SU-DHL-6 (cell line): ENCODE measurements around the gene SPIRE2.

ENCODE experiments used
- H2AFZ ChIP-seq: fragments of 200-600 bp; sonication (generic); 2 replicates; pipeline ENCODE4 v1.6.1; 2014; ENCODE audit warnings: low read depth, mild to moderate bottlenecking, moderate library complexity, mixed read lengths, antibody characterized with exemption, low read length; ENCODE audit not compliant: severe bottlenecking
- H3F3A ChIP-seq: fragments of 200-600 bp; shearing (Covaris generic); 2 replicates; pipeline ENCODE4 v1.6.0; 2016; ENCODE audit warnings: antibody characterized with exemption, mild to moderate bottlenecking; ENCODE audit not compliant: insufficient read depth
- H3K27ac ChIP-seq: fragments of 200-600 bp; sonication (generic); 2 replicates; pipeline ENCODE4 v1.5.1; 2016; ENCODE audit warnings: low read depth, mild to moderate bottlenecking, low read length, moderate library complexity, mixed read lengths
- H3K27me3 ChIP-seq: fragments of 200-600 bp; sonication (generic), shearing (Covaris generic); 2 replicates; pipeline ENCODE4 v1.6.0; 2014; ENCODE audit warnings: mild to moderate bottlenecking, low read length
- H3K36me3 ChIP-seq: fragments of 200-600 bp; sonication (generic); 2 replicates; pipeline ENCODE4 v1.6.1; 2014; ENCODE audit warnings: mild to moderate bottlenecking, low read length, mixed read lengths
- H3K4me2 ChIP-seq: fragments of 300-600, 200-600 bp; shearing (Covaris generic), sonication (generic); 2 replicates; pipeline ENCODE4 v1.6.0; 2014; ENCODE audit warnings: low read length, low read depth, mild to moderate bottlenecking; ENCODE audit not compliant: poor library complexity, severe bottlenecking
- H3K4me3 ChIP-seq: fragments of 200-600 bp; sonication (generic); 2 replicates; pipeline ENCODE4 v1.5.1; 2014; ENCODE audit warnings: antibody characterized with exemption, low read length, mild to moderate bottlenecking, mixed read lengths; ENCODE audit not compliant: insufficient read depth, poor library complexity, severe bottlenecking
- H3K79me2 ChIP-seq: fragments of 200-600 bp; sonication (generic); 2 replicates; pipeline ENCODE4 v1.6.1; 2014; ENCODE audit warnings: mild to moderate bottlenecking, low read length, moderate library complexity; ENCODE audit not compliant: insufficient read depth
- H3K9ac ChIP-seq: fragments of 200-600 bp; sonication (generic); 2 replicates; pipeline ENCODE4 v1.7.0; 2014; ENCODE audit warnings: mild to moderate bottlenecking, low read length
- H3K9me2 ChIP-seq: fragments of 200-600 bp; sonication (generic); replicated peaks from 2 replicates; pipeline ENCODE4 v1.6.1; 2014; ENCODE audit warnings: low read length; ENCODE audit not compliant: insufficient read depth
- H3K9me3 ChIP-seq: fragments of 200-600 bp; sonication (generic); 2 replicates; pipeline ENCODE4 v1.6.1; 2014; ENCODE audit warnings: low read length, mixed read lengths; ENCODE audit not compliant: insufficient read depth
- H4K20me1 ChIP-seq: fragments of 200-600 bp; sonication (generic); 2 replicates; pipeline ENCODE4 v1.6.1; 2014; ENCODE audit warnings: low read depth, mild to moderate bottlenecking, antibody characterized with exemption, low read length, moderate library complexity, mixed read lengths
- EZH2phosphoT487 ChIP-seq: fragments of 200-600 bp; sonication (generic), shearing (Covaris generic); conservative IDR thresholded peaks from 2 replicates; pipeline ENCODE4 v1.6.1; 2018; ENCODE audit warnings: mild to moderate bottlenecking, antibody characterized with exemption, low read length, moderate library complexity, mixed read lengths
- TF ChIP-seq, protein P1 (sequence below): fragments of 200-600 bp; sonication (generic); IDR thresholded peaks from one replicate; pipeline ENCODE4 v1.5.1; 2017; ENCODE audit warnings: antibody characterized with exemption, mild to moderate bottlenecking, low read length, moderate library complexity; ENCODE audit not compliant: insufficient read depth, poor library complexity, severe bottlenecking

The SPIRE2 gene

DNA sequence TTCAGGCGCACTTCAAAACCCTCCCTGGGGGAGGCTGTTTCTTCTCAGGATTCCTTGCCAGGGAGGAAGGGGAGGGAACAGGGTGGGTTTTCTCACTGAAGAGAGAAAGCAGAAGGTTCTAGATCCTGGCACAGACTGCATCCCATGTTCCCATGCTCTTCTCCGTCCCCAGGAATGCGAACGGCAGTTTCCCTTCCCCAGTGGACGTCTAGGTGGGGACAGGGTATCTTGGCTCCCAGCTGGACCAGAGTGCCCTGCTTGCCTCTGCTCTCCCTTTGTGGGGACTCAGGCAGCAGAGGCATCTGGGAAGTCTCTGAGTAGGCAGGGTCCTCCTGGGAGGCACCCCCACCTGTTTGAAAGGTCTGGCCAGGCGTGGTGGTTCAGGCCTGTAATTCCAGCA, 42.2 kb downstream of the SPIRE2 start:
- H3K4me3 ChIP-seq: no peak overlapping the region
- H3K27ac ChIP-seq: no peak overlapping the region

DNA sequence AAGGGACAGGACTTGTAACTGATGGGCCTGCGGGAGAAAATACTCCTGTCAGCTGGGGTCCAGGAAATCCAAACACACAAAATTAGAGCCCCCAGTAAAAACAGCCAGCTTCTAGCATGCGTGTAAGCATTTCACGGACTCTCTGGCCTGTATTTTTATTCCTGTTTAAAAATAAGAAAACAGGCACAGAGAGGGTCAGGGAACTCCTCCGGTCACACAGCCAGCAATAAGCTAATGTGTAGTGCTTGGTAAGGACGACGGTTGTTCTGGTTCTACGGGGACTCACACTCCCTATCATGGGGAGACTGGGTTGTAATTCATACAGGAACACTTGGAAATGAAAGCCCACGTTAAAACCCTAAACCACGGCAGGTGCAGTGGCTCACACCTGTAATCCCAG, 43.6 kb downstream of the SPIRE2 start:
- Histone ChIP-seq H3F3A (0 out of 2 replicates have a peak, but pooled peaks cover 9% of the 10 kb centered on the region), H3K4me3 (no peak overlapping the region), H3K9me2 (no peaks in the 10 kb centered on the region), H4K20me1 (peaks cover 11% of the 10 kb centered on the region), H3K27me3 (no peaks in the 10 kb centered on the region), H3K36me3 (peaks cover 14% of the 10 kb centered on the region), H3K27ac (no peak overlapping the region), H3K9ac (no peak overlapping the region), H2AFZ (no peak overlapping the region), H3K9me3 (no peaks in the 10 kb centered on the region; the same call in 1 of the 2 replicates), H3K79me2 (peaks cover 25% of the 10 kb centered on the region), H3K4me2 (no peak overlapping the region)
- TF ChIP-seq, protein P1, sequence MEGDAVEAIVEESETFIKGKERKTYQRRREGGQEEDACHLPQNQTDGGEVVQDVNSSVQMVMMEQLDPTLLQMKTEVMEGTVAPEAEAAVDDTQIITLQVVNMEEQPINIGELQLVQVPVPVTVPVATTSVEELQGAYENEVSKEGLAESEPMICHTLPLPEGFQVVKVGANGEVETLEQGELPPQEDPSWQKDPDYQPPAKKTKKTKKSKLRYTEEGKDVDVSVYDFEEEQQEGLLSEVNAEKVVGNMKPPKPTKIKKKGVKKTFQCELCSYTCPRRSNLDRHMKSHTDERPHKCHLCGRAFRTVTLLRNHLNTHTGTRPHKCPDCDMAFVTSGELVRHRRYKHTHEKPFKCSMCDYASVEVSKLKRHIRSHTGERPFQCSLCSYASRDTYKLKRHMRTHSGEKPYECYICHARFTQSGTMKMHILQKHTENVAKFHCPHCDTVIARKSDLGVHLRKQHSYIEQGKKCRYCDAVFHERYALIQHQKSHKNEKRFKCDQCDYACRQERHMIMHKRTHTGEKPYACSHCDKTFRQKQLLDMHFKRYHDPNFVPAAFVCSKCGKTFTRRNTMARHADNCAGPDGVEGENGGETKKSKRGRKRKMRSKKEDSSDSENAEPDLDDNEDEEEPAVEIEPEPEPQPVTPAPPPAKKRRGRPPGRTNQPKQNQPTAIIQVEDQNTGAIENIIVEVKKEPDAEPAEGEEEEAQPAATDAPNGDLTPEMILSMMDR: no peak
- TF ChIP-seq EZH2phosphoT487: no peak

More for the DNA sequence above, 42.2 kb downstream of the SPIRE2 start:
- TF ChIP-seq EZH2phosphoT487: no peak
- TF ChIP-seq, protein P1: no peak
- Histone ChIP-seq H2AFZ (no peak overlapping the region), H3F3A (0 out of 2 replicates have a peak, but pooled peaks cover 9% of the 10 kb centered on the region), H3K9ac (no peak overlapping the region), H3K9me2 (no peaks in the 10 kb centered on the region), H3K9me3 (no peaks in the 10 kb centered on the region; the same call in 1 of the 2 replicates), H3K36me3 (peaks cover 8% of the 10 kb centered on the region), H3K27me3 (no peaks in the 10 kb centered on the region), H3K4me2 (no peak overlapping the region), H3K79me2 (peaks cover 13% of the 10 kb centered on the region), H4K20me1 (peaks cover 6% of the 10 kb centered on the region)

DNA sequence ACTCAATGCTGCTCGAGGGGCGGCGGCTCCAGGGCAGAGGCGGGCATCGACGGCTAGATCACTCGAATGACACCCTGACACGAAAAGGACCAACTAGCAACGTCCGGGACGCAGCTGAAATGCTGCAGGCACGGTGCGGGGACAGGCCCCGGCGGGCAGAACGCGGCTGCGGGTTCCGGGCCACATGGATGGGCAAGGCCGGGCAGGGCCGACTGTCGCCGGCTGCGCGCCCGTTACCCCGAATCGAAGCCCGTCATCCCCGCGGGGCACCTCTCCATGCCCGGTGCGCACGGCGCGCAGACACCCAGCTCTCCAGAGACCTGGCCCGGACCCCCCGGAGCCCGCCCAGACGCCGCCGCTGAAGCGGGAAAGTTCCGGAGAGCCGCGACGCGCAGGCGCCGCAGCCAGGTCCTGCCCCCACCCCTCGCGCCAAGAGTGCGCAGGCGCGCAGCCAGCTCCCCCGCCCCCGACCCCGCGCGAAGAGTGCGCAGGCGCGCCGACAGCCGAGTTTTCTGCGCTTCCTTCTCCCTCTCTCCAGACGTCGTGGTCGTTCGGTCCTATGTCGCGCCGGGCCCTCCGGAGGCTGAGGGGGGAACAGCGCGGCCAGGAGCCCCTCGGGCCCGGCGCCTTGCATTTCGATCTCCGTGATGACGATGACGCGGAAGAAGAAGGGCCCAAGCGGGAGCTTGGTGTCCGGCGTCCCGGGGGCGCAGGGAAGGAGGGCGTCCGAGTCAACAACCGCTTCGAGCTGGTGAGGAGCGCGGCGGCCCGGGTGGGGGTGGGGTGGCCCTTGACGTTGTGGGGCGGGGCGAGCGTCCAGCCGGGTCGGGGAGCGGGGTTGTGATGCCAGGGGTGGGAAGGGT, 45.1 kb downstream of the SPIRE2 start, which contains the start of gene TCF25:
TSS of gene TCF25 (plus strand) at position 484 of the 863 bp plus-strand sequence. CDS start at position 560, 76 bp downstream.
- Histone ChIP-seq H3K9ac (peak within 1 kb of the TSS; percentile 95), H2AFZ (peak within 1 kb of the TSS; percentile 76), H3K27ac (peak within 1 kb of the TSS; percentile 92), H3K4me3 (peak within 1 kb of the TSS; percentile 88), H3K9me2 (no peaks in the 10 kb centered on the region), H3K27me3 (no peaks in the 10 kb centered on the region), H3K79me2 (peaks cover 39% of the 10 kb centered on the region), H3F3A (0 out of 2 replicates have a peak, but pooled peaks cover 9% of the 10 kb centered on the region), H3K9me3 (no peaks in the 10 kb centered on the region), H4K20me1 (peaks cover 15% of the 10 kb centered on the region), H3K4me2 (peak within 1 kb of the TSS; percentile 83), H3K36me3 (peaks cover 17% of the 10 kb centered on the region)
- TF ChIP-seq EZH2phosphoT487: no peak
- TF ChIP-seq, protein P1: no peak
